B cell (primary cell): ENCODE results near the gene RBM28.

Source experiments
- EZH2 ChIP-seq: IDR thresholded peaks from 2 replicates; pipeline ENCODE4 v1.6.1; 2012; ENCODE audit warnings: borderline replicate concordance, low read depth, mild to moderate bottlenecking, moderate library complexity, low read length; ENCODE audit not compliant: insufficient read depth, poor library complexity, severe bottlenecking
- TF ChIP-seq, protein P1 (sequence below): fragments of 200-600 bp; IDR thresholded peaks from one replicate; pipeline ENCODE4 v1.8.0; 2022; ENCODE audit warnings: antibody characterized with exemption, mild to moderate bottlenecking

DNA sequence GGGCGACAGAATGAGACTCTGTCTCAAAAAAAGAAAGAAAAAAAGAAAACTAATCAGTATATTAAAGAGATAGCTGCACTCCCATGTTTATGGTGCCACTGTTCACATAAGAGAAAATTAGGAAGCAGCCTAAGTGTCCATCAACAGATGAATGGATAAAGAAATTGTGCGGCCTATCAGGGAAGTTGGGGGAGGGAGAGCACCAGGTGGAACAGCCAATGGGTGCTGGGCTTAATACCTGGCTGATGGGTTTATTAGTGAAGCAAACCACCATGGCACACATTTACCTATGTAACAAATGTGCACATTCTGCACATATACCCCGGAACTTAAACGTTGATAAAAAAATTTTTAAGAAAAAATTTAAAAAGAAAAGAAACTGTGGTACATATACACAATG is 26.8 kb upstream of the RBM28 start:
- TF ChIP-seq, protein P1, sequence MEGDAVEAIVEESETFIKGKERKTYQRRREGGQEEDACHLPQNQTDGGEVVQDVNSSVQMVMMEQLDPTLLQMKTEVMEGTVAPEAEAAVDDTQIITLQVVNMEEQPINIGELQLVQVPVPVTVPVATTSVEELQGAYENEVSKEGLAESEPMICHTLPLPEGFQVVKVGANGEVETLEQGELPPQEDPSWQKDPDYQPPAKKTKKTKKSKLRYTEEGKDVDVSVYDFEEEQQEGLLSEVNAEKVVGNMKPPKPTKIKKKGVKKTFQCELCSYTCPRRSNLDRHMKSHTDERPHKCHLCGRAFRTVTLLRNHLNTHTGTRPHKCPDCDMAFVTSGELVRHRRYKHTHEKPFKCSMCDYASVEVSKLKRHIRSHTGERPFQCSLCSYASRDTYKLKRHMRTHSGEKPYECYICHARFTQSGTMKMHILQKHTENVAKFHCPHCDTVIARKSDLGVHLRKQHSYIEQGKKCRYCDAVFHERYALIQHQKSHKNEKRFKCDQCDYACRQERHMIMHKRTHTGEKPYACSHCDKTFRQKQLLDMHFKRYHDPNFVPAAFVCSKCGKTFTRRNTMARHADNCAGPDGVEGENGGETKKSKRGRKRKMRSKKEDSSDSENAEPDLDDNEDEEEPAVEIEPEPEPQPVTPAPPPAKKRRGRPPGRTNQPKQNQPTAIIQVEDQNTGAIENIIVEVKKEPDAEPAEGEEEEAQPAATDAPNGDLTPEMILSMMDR = no peak
- no peak for TF ChIP-seq EZH2
